PC-3 (cell line): ENCODE data around the gene XCL2.

ENCODE experiments used
- CTCF ChIP-seq: fragments of 300-600 bp; sonication (generic); conservative IDR thresholded peaks from 2 replicates; pipeline ENCODE4 v1.5.1; 2017; ENCODE audit warnings: antibody characterized with exemption, low read depth, mild to moderate bottlenecking, low read length
- EZH2 ChIP-seq: fragments of 300-600 bp; sonication (generic); IDR thresholded peaks from one replicate; pipeline ENCODE4 v1.6.1; 2017; ENCODE audit warnings: antibody characterized with exemption, mild to moderate bottlenecking, low read length; ENCODE audit not compliant: unreplicated experiment
- EZH2phosphoT487 ChIP-seq: fragments of 300-600 bp; sonication (generic); IDR thresholded peaks from 2 replicates; pipeline ENCODE4 v1.6.1; 2018; ENCODE audit warnings: mild to moderate bottlenecking, antibody characterized with exemption, low read length, borderline replicate concordance

DNA sequence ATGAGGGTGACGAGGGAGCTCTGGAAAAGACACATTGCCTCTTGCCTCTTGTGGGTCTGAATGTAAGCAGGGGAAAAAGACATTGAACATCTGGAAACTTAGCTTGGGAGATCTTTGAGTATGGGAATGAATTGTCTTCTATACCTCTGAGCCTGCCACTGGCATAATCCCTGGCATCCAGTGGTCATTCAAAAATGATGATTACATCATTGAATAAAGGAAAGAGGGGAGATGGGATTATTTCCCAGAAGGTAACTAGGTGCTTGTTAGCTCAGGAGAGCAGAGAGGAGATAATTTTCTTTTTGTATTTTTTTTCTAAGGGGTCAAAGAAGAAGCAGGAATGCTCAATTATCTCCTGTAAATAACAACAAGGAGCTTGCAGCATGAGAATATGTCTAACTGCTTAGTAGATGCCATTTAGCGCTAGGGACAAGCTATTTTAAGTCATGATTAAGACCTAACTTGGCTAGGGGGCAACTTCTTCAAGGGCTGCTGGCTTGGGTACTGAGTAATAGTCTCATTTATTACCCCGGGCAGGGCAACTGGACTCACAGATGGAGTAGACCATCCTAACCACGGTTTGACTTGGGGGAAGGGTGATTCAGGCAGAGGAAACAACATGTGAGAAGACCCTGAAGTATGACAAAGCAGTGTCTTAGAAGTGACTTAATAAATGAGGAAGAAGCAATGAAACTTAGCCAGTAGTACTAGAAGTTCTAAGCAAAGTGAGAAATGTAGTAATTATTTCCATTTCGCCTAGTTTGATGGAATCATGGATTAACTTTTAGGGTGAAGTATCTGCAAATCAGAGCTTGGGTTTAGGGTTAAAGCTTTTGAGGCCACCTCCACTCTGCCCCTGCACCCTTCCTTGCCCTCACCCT, 11.0 kb upstream of the XCL2 start:
- TF ChIP-seq CTCF = no peak
- TF ChIP-seq EZH2 = no peak
- TF ChIP-seq EZH2phosphoT487 = no peak
